Nephron (organoid): ENCODE results near the gene ZNF165.
"Not testable (repeated sequence)": the region's sequence is repeated elsewhere in the genome, so short reads cannot be mapped to it uniquely, and the experiment has no call there.

Experiments
- H3K27ac Mint-ChIP-seq, 3 experiments: 2 replicates each; pipeline ENCODE4 v1.8.0; 2020; ENCODE audit warnings: mixed read lengths in 3 of 3, mild to moderate bottlenecking in 2 of 3, moderate library complexity in 1 of 3
- H3K27me3 Mint-ChIP-seq: 2 replicates; pipeline ENCODE4 v1.8.0; 2021; ENCODE audit warnings: low read depth, mild to moderate bottlenecking, moderate library complexity, mixed read lengths
- H3K36me3 Mint-ChIP-seq: 2 replicates; pipeline ENCODE4 v1.8.0; 2020; ENCODE audit warnings: low read depth, mixed read lengths
- H3K4me1 Mint-ChIP-seq: 2 replicates; pipeline ENCODE4 v1.8.0; 2020; ENCODE audit warnings: mixed read lengths
- H3K4me3 Mint-ChIP-seq, 3 experiments: 2 replicates each; pipeline ENCODE4 v1.8.0; 2020; ENCODE audit warnings: mild to moderate bottlenecking in 3 of 3, mixed read lengths in 3 of 3, moderate library complexity in 2 of 3
- H3K9me3 Mint-ChIP-seq: 2 replicates; pipeline ENCODE4 v1.8.0; 2020; ENCODE audit warnings: mixed read lengths
- TF ChIP-seq, protein P1 (sequence below), 3 experiments: fragments of 200-600 bp; sonication (generic); IDR thresholded peaks; one replicate each; pipeline ENCODE4 v1.5.0; 2021; ENCODE audit warnings: antibody characterized with exemption in 3 of 3; ENCODE audit not compliant: unreplicated experiment in 3 of 3

Gene ZNF165

DNA sequence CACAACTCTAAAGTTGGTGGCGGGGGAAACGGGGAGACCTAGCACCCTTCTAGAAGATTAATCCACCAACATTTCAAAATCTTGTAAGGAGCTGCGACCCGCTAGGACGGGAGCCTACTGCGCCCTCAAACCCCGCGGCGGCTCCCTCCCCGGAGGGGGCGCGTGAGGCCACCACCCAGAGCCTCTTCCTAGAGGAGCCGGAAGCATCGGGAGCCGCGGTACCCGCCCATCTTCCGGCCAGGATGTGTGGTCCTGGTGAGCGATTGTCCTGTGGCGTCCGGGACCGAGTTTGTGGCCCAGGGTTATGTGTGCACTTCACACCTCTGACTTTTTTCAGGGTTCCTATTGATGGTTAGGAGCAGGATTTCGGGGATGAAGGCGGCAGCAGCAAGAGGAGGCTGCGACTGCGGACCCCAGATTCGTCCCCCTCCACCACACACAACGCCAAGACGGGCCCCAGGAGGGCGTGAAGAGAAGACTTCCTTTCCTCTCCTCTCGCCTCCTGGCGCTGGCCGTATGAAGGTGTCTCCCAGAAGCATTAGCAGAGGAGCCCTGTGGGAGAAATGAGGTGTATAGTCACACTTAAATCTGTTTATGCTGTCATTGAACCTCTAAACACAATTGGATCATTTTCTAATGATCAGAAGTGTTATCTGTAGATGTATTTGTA lies 10.7 kb downstream of the ZNF165 start:
- Mint-ChIP-seq H3K9me3 (peaks cover 29% of the 10 kb centered on the region), H3K36me3 (peaks cover 49% of the 10 kb centered on the region), H3K27ac (no peak overlapping the region), H3K4me3 (no peak overlapping the region), H3K4me1 (no peaks in the 10 kb centered on the region), H3K27me3 (no peaks in the 10 kb centered on the region)
- TF ChIP-seq, protein P1, sequence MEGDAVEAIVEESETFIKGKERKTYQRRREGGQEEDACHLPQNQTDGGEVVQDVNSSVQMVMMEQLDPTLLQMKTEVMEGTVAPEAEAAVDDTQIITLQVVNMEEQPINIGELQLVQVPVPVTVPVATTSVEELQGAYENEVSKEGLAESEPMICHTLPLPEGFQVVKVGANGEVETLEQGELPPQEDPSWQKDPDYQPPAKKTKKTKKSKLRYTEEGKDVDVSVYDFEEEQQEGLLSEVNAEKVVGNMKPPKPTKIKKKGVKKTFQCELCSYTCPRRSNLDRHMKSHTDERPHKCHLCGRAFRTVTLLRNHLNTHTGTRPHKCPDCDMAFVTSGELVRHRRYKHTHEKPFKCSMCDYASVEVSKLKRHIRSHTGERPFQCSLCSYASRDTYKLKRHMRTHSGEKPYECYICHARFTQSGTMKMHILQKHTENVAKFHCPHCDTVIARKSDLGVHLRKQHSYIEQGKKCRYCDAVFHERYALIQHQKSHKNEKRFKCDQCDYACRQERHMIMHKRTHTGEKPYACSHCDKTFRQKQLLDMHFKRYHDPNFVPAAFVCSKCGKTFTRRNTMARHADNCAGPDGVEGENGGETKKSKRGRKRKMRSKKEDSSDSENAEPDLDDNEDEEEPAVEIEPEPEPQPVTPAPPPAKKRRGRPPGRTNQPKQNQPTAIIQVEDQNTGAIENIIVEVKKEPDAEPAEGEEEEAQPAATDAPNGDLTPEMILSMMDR (IDR thresholded peaks at IDR 0.05; ENCODE audit: unreplicated experiment in 3 of 3), result no peak

DNA sequence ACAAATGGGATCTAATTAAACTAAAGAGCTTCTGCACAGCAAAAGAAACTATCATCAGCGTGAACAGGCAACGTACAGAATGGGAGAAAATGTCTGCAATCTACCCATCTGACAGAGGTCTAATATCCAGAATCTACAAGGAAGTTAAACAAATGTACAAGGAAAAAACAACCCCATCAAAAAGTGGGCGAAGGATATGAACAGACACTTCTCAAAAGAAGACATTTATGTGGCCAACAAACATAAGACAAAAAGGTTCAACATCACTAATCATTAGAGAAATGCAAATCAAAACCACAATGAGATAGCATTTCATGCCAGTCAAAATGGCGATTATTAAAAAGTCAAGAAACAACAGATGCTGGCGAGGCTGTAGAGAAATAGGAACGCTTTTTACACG lies 21.9 kb downstream of the ZNF165 start:
- H3K4me1 Mint-ChIP-seq, H3K36me3 Mint-ChIP-seq, H3K27ac Mint-ChIP-seq: not testable (repeated sequence)
- H3K4me3 Mint-ChIP-seq, result peak overlapping the region; percentile 29 to 78 (median 60)
- H3K27me3 Mint-ChIP-seq, result peaks cover 12% of the 10 kb centered on the region
- peaks cover 13% of the 10 kb centered on the region for H3K9me3 Mint-ChIP-seq

DNA sequence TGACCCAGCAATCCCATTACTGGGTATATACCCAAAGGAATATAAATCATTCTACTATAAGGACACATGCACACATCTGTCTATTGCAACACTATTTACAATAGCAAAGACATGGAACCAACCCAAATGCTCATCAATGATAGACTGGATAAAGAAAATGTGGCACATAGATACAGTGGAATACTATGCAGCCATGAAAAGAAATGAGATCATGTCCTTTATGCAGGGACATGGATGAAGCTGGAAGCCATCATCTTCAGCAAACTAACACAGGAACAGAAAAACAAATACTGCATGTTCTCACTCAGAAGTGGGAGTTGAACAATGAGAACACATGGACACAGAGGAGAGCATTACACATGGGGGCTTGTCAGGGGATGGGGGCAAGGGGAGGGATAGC lies 22.3 kb downstream of the ZNF165 start:
- H3K36me3 Mint-ChIP-seq, H3K4me1 Mint-ChIP-seq, H3K9me3 Mint-ChIP-seq: not testable (repeated sequence)
- H3K27ac Mint-ChIP-seq, result peak overlapping the region in 1 of 3 experiments; percentile 75
- H3K27me3 Mint-ChIP-seq, result peaks cover 12% of the 10 kb centered on the region
- peak overlapping the region; percentile 60 to 78 (median 64) for H3K4me3 Mint-ChIP-seq

DNA sequence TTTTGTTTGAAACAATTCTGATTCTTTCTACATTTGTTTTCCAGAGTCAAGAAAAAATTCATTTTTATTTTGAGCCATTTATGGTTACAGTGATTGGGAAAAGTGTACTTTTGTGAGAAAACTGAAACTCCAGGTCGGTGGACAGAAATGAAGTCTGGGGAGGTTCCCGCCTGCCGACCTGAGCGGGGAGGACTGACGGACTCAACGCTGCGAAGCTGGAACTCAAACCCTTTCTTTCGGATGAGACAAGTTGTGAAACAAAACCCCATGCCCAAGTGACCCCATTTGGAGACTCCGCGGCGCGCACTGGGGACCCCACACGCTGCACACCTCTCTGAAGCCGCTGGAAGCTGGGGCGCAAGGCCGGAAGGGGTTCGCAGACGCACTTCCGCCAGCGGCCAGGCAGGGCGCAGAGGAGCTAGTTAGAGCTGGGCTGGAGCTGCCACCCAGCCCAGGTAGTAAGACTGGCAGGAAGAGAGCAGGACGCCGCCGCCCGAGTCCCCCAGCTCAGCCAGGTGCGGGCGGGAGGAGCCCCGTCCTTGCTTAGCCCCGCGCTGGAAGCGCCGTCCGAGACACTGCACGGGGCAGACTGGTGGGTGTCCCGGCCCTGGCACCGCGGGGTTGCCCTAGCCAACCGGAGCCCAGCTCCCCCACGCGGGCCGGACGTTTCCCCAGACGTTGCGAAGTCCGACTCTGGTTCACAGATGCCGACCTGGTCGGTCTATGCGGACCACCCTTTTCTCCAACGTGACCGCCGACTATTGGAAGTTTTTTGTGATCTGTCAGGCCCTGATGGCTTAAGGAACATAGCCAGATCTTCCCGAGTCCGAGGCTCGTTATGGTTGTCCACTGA lies 24.2 kb downstream of the ZNF165 start:
- H3K36me3 Mint-ChIP-seq, result no peaks in the 10 kb centered on the region
- H3K9me3 Mint-ChIP-seq, result peaks cover 8% of the 10 kb centered on the region
- peak overlapping the region; percentile 84 to 93 (median 92) for H3K27ac Mint-ChIP-seq
- TF ChIP-seq, protein P1 (IDR thresholded peaks at IDR 0.05; ENCODE audit: unreplicated experiment in 3 of 3), result peak; percentile 69 to 76 (median 74)
- peak overlapping the region; percentile 90 to 95 (median 92) for H3K4me3 Mint-ChIP-seq
- H3K4me1 Mint-ChIP-seq, result peaks cover 5% of the 10 kb centered on the region
- peaks cover 8% of the 10 kb centered on the region for H3K27me3 Mint-ChIP-seq

DNA sequence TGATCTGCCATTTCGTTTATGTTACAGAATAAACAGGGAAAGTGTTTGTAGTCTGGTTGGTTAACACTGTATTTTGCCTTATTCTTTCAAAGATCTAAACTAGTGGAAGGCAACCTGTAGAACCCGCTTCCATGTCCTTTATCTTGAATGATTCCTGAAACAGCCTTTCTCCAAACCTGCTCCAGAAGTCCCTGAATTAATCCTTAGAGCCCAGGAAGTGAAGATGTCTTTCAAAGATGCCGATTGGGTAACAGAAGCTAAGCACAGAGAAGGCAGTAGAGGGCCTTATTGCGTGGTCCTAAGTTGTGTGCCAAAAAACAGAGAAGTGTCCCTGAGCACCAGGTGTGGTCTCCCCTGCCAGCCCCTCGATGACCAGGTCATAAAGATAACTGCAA lies 24.9 kb downstream of the ZNF165 start:
- Mint-ChIP-seq H3K36me3 (no peaks in the 10 kb centered on the region), H3K27me3 (peaks cover 8% of the 10 kb centered on the region), H3K9me3 (peaks cover 3% of the 10 kb centered on the region), H3K4me3 (peak overlapping the region; percentile 90 to 95 (median 92)), H3K4me1 (peaks cover 5% of the 10 kb centered on the region), H3K27ac (peak overlapping the region; percentile 84 to 93 (median 92))
- TF ChIP-seq, protein P1 (IDR thresholded peaks at IDR 0.05; ENCODE audit: unreplicated experiment in 3 of 3), result no peak

DNA sequence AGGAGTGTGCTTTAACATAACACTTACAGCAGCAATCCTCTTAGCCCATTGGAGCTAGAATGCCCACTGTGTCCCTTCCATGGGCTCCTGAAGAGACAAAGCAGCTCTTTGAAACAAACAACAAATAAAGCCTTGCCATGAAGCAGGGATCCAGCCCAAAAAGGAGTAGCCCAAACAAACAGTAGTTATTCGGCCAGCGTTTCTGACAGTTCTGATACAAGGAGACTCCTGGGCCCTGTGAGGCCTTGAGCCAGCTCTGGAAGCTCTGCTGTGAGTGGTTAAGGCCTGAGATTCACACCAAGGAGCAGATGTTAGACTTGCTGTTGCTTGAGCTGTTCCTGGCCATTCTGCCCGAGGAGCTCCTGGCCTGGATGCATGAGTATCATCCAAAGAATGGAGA lies 27.1 kb downstream of the ZNF165 start:
- TF ChIP-seq, protein P1 (IDR thresholded peaks at IDR 0.05; ENCODE audit: unreplicated experiment in 3 of 3), result no peak

More for the DNA sequence above, 27.1 kb downstream of the ZNF165 start:
- no peak overlapping the region for H3K27ac Mint-ChIP-seq
- peaks cover 3% of the 10 kb centered on the region for H3K9me3 Mint-ChIP-seq
- peaks cover 5% of the 10 kb centered on the region for H3K4me1 Mint-ChIP-seq
- H3K36me3 Mint-ChIP-seq, result no peaks in the 10 kb centered on the region
- no peak overlapping the region for H3K4me3 Mint-ChIP-seq
- peaks cover 4% of the 10 kb centered on the region for H3K27me3 Mint-ChIP-seq
